HL-60/S4 (cell line): ENCODE results near the gene EPHA3.
"Not testable (repeated sequence)": the region's sequence is repeated elsewhere in the genome, so short reads cannot be mapped to it uniquely, and the experiment has no call there.

ENCODE experiments used
- in situ Hi-C: fragments of 300-500 bp; cut with MboI; formaldehyde crosslinking; loops from 2 replicates; pipeline ENCODE4 v1.14.3; 2022; ENCODE audit warnings: low sequenced_read_pairs

EPHA3 gene

GRCh38 chr3:89344076-89344475 lies 236.7 kb downstream of the EPHA3 start:
- in situ Hi-C loops = no loop called here

- in situ Hi-C loops = not testable (repeated sequence)
Measured at GRCh38 chr3:89350935-89351334, 243.5 kb downstream of the EPHA3 start.

GRCh38 chr3:89353465-89353864 lies 246.0 kb downstream of the EPHA3 start:
- in situ Hi-C loops = no loop called here

GRCh38 chr3:89358281-89358680 lies 250.9 kb downstream of the EPHA3 start:
- in situ Hi-C loops = no loop called here

- in situ Hi-C loops = no loop called here
Measured at GRCh38 chr3:89360156-89360555, 252.7 kb downstream of the EPHA3 start.

- in situ Hi-C loops = no loop called here
Measured at GRCh38 chr3:89362496-89362895, 255.1 kb downstream of the EPHA3 start.

GRCh38 chr3:89363171-89363570 lies 255.8 kb downstream of the EPHA3 start:
- in situ Hi-C loops = no loop called here

GRCh38 chr3:89364314-89364713 lies 256.9 kb downstream of the EPHA3 start:
- in situ Hi-C loops = no loop called here

- in situ Hi-C loops = no loop called here
Measured at GRCh38 chr3:89367166-89367565, 259.7 kb downstream of the EPHA3 start.

GRCh38 chr3:89368846-89369245 lies 261.4 kb downstream of the EPHA3 start:
- in situ Hi-C loops = no loop called here

GRCh38 chr3:89372456-89372855 lies 265.0 kb downstream of the EPHA3 start:
- in situ Hi-C loops = no loop called here

- in situ Hi-C loops = no loop called here
Measured at GRCh38 chr3:89373434-89373833, 266.0 kb downstream of the EPHA3 start.

GRCh38 chr3:89375451-89375850 lies 268.0 kb downstream of the EPHA3 start:
- in situ Hi-C loops = no loop called here

GRCh38 chr3:89380016-89380415 lies 272.6 kb downstream of the EPHA3 start:
- in situ Hi-C loops = no loop called here

- in situ Hi-C loops = no loop called here
Measured at GRCh38 chr3:89392991-89393390, 285.6 kb downstream of the EPHA3 start.

- in situ Hi-C loops = no loop called here
Measured at GRCh38 chr3:89395456-89395855, 288.0 kb downstream of the EPHA3 start.

GRCh38 chr3:89395996-89396395 lies 288.6 kb downstream of the EPHA3 start:
- in situ Hi-C loops = no loop called here

GRCh38 chr3:89402051-89402450 lies 294.6 kb downstream of the EPHA3 start:
- in situ Hi-C loops = no loop called here

- in situ Hi-C loops = no loop called here
Measured at GRCh38 chr3:89405176-89405575, 297.8 kb downstream of the EPHA3 start.

GRCh38 chr3:89405593-89405992 lies 298.2 kb downstream of the EPHA3 start:
- in situ Hi-C loops = no loop called here

- in situ Hi-C loops = no loop called here
Measured at GRCh38 chr3:89411201-89411600, 303.8 kb downstream of the EPHA3 start.

- in situ Hi-C loops = no loop called here
Measured at GRCh38 chr3:89414270-89414669, 306.8 kb downstream of the EPHA3 start.

- in situ Hi-C loops = no loop called here
Measured at GRCh38 chr3:89419647-89420241, 312.3 kb downstream of the EPHA3 start.
